Measurements from ENCODE around the gene TBX21. TPM values are rescaled to one million over a fixed set of nuclear protein-coding genes. Genes with fewer than 3 reads are reported as not detected.

TBX21 gene
- total RNA-seq, 1 donor from 2014 or later, result not detected

- H3K36me3 Mint-ChIP-seq (ENCODE audit: low read depth), result peaks cover 33% of the 10 kb centered on the region
- H3K4me1 Mint-ChIP-seq, result peaks cover 7% of the 10 kb centered on the region
- no peak for TF ChIP-seq CTCF (conservative IDR thresholded peaks at IDR 0.05)
- no peak overlapping the region for H3K27ac Mint-ChIP-seq (ENCODE audit: unreplicated experiment)
- H3K9me3 Mint-ChIP-seq, result no peaks in the 10 kb centered on the region
- H3K27me3 Mint-ChIP-seq (ENCODE audit: low read depth), result peaks cover 2% of the 10 kb centered on the region
- DNase-seq (ENCODE audit: low read depth, low spot score), result no peak
- peak overlapping the region; percentile 18 for H3K4me3 Mint-ChIP-seq
Measured at GRCh38 chr17:47686664-47687327, 46.2 kb upstream of the TBX21 start.

- Mint-ChIP-seq H3K9me3 (no peaks in the 10 kb centered on the region), H3K4me3 (peak overlapping the region; percentile 1), H3K27ac (ENCODE audit: unreplicated experiment) (no peak overlapping the region), H3K36me3 (ENCODE audit: low read depth) (peaks cover 28% of the 10 kb centered on the region), H3K27me3 (ENCODE audit: low read depth) (peaks cover 2% of the 10 kb centered on the region), H3K4me1 (peaks cover 11% of the 10 kb centered on the region)
- no peak for TF ChIP-seq CTCF (conservative IDR thresholded peaks at IDR 0.05)
- DNase-seq (ENCODE audit: low read depth, low spot score), result no peak
Measured at GRCh38 chr17:47687328-47687690, 45.7 kb upstream of the TBX21 start.

GRCh38 chr17:47687748-47688147, 45.3 kb upstream of the TBX21 start:
- Mint-ChIP-seq H3K9me3 (no peaks in the 10 kb centered on the region), H3K27me3 (ENCODE audit: low read depth) (peaks cover 2% of the 10 kb centered on the region), H3K27ac (ENCODE audit: unreplicated experiment) (no peak overlapping the region), H3K4me1 (peaks cover 15% of the 10 kb centered on the region), H3K36me3 (ENCODE audit: low read depth) (peaks cover 25% of the 10 kb centered on the region), H3K4me3 (no peak overlapping the region)
- no peak for TF ChIP-seq CTCF (conservative IDR thresholded peaks at IDR 0.05)
- no peak for DNase-seq (ENCODE audit: low read depth, low spot score)

GRCh38 chr17:47690121-47690520, 42.9 kb upstream of the TBX21 start:
- peaks cover 2% of the 10 kb centered on the region for H3K27me3 Mint-ChIP-seq (ENCODE audit: low read depth)
- no peaks in the 10 kb centered on the region for H3K9me3 Mint-ChIP-seq
- H3K27ac Mint-ChIP-seq (ENCODE audit: unreplicated experiment), result no peak overlapping the region
- peak overlapping the region; percentile 58 for H3K4me3 Mint-ChIP-seq
- no peak for DNase-seq (ENCODE audit: low read depth, low spot score)
- H3K4me1 Mint-ChIP-seq, result peaks cover 28% of the 10 kb centered on the region
- no peak for TF ChIP-seq CTCF (conservative IDR thresholded peaks at IDR 0.05)
- H3K36me3 Mint-ChIP-seq (ENCODE audit: low read depth), result peaks cover 10% of the 10 kb centered on the region

GRCh38 chr17:47692137-47692894, 40.7 kb upstream of the TBX21 start:
- Mint-ChIP-seq H3K36me3 (ENCODE audit: low read depth) (no peaks in the 10 kb centered on the region), H3K4me3 (peak overlapping the region; percentile 91), H3K27me3 (ENCODE audit: low read depth) (no peaks in the 10 kb centered on the region), H3K9me3 (no peaks in the 10 kb centered on the region), H3K4me1 (peaks cover 32% of the 10 kb centered on the region), H3K27ac (ENCODE audit: unreplicated experiment) (no peak overlapping the region)
- no peak for TF ChIP-seq CTCF (conservative IDR thresholded peaks at IDR 0.05)
- no peak for DNase-seq (ENCODE audit: low read depth, low spot score)

All from neural crest cell (in vitro differentiated cells).